Measurements from ENCODE around the gene WHRN.

The WHRN gene

DNA sequence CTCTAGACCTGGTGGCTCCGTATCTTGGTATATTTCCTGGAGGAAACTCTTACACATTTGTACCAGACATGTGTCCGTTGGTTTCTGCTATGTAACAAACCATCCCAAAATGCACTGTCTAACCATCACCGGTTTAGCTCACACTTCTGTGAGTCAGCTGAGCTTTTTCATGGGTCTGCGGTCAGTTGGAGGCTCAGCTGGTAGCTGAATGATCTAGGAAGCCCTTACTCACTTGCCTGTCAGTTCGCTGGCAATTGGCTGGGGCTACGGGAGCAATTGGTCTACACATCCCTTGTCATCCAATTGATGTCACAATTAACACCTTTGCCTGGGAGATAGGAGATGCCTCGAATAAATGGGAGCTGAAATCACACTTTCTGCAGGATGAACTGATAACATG, 11.6 kb upstream of the WHRN start:
- no peak overlapping the region for H3K27ac ChIP-seq
- no peak overlapping the region for H3K4me3 ChIP-seq

- no peak overlapping the region for H3K4me3 ChIP-seq
- H3K27ac ChIP-seq: no peak overlapping the region
Observed at GRCh38 chr9:114515528-114515927, 10.3 kb upstream of the WHRN start.

DNA sequence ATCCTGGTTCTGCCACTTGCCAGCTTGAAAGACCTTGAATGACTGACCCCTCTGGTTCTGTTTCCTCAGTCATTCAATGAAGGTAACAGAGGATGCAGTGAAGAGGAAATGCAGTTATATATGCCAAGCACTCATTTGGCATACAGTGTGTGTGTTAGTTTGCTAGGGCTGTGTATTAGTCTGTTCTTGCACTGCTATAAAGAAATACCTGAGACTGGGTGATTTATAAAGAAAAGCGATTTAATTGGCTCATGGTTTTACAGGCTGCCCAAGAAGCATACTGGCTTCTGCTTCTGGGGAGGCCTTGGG, 8.6 kb upstream of the WHRN start:
- no peak overlapping the region for H3K27ac ChIP-seq
- H3K4me3 ChIP-seq: no peak overlapping the region

- Histone ChIP-seq H3K4me3 (no peak overlapping the region), H3K27ac (no peak overlapping the region)
Observed at GRCh38 chr9:114513055-114513958, 8.0 kb upstream of the WHRN start.

DNA sequence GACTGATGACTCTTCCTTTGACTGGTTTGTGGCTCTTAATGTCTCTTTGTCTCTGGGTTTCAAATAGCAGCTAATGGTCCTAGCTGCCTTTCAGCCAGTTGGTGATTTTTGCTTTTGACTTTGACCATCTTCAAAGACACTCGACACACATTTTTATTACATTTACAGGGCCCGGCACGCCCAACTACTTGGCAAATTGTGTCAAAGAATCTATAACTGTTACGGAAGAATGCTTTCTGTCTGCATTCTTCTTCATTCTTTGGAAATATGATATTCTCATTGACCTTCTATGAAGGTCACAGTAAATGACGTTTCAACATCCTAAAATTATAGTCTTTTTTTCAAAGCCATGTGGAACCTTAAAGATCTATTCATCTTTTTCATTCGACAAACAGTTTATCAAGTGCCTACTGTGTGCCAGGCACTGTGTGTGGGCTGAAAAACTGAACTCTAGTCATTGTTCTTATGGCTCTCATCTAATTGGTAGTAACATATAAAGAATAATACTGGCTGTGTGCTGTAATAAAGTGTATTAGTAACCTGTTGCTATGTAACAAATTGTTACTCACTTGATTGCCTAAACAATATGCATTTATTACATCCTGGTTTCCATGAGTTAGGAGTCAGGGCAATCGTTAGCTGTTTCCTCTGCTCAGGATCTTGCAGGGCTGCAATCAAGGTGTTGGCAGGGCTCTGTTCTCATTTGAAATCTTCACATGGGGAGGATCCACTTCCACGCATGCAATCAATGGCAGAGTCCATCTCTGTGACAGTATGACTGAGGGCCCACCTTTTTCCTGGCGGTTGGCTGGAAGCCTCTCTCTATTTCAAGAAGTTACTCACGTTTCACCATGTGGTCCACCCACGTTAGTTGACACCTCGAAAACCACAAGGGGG, 7.0 kb upstream of the WHRN start:
- H3K27ac ChIP-seq: no peak overlapping the region
- no peak overlapping the region for H3K4me3 ChIP-seq

GRCh38 chr9:114507726-114508125, 2.5 kb upstream of the WHRN start:
- no peak overlapping the region for H3K4me3 ChIP-seq
- no peak overlapping the region for H3K27ac ChIP-seq

GRCh38 chr9:114506082-114506390, 763 bp upstream of the WHRN start:
- H3K4me3 ChIP-seq: peak overlapping the region in 6 of 7 experiments; percentile 43 to 74 (median 57)

DNA sequence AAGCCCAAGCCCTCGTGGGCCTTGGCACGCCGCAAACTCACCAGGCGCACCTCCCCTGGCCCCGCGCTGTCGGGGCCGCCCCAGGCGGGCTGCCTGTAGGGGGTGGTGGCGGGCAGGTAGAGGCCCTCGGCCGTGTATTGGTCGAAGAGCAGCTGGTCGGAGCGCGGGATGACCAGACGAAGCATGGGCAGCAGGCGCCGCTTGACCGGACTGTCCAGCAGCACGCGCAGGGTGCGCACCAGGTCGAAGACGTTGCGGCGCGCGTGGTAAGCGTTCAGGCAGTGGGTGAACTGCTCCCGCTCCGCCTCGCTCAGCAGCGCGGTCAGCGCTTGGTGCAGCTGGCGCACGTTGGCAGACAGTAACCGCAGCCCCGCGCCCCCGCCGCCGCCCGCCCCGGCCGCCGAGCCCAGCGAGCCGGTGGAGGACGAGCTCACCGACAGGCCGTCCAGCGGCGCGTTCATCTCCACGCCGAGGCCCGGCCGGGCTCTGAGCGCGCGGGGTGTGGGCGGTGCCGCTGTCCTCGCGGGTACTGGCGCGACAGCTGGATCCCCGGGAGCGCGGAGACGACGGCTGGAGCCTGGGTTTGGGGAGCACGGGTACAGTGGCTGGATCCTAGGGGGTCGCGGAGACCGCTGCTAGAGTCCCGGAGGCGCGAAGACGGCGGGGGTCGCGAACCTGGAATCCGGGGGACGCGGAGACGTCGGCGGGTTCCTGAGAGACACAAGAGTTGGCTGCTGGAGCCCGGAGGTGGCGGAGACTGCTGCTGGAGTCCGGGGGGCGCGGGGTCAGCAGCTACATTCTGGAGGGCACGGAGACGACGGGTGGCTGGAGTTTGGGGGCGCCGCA, 709 bp downstream of the WHRN start:
- Histone ChIP-seq H3K27ac (peak overlapping the region in 18 of 21 experiments; percentile 4 to 87 (median 54)), H3K4me3 (peak overlapping the region; percentile 43 to 74 (median 59))

More at GRCh38 chr9:114506082-114506390, 763 bp upstream of the WHRN start:
- H3K27ac ChIP-seq: peak overlapping the region in 8 of 21 experiments; percentile 16 to 87 (median 71)

DNA sequence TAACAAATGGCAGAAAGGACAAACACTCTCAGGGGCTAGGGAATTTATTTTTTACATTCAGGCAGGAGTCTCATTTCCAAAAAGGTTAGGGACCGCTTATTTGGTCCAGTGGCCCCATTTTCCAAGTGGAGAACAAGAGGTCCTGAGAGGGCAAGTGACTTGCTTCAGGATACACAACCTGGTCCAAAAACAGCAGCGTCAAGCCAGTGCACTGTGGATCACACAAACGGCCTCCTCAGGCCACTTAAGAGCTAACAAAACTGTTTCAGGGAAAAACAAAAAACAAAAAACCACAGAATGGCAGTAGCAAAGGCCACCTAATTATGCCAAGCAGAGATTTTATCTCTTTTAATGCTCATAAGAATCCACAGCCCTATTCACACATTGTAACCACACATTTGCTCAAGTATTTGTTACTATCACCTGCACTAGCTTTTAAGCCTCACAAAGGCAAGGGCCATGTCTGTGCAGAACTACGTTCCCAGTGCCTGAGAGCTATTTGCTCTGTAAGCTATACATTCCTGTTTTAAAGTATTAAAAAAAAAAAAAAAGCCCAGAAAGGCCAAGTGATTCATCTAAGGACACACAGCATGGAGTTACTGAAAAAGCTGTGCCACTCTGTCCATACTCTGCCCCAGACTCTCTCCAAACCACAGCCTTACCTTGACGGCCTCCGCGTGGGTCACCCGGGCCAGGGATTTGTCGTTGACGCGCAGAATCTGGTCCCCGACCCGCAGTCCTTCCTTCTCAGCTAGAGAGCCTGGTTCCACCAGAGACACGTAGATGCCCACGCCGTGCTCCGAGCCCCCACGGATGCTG, 1.5 kb downstream of the WHRN start:
- H3K27ac ChIP-seq: peak overlapping the region in 11 of 21 experiments; percentile 5 to 78 (median 51)

GRCh38 chr9:114503009-114503408, 2.3 kb downstream of the WHRN start:
- no peak overlapping the region for H3K4me3 ChIP-seq
- H3K27ac ChIP-seq: peak overlapping the region in 8 of 21 experiments; percentile 5 to 70 (median 28)

More for the DNA sequence above, 1.5 kb downstream of the WHRN start:
- peak overlapping the region; percentile 43 to 74 (median 59) for H3K4me3 ChIP-seq

GRCh38 chr9:114501796-114502682, 3.2 kb downstream of the WHRN start:
- peak overlapping the region in 10 of 21 experiments; percentile 15 to 70 (median 54) for H3K27ac ChIP-seq

DNA sequence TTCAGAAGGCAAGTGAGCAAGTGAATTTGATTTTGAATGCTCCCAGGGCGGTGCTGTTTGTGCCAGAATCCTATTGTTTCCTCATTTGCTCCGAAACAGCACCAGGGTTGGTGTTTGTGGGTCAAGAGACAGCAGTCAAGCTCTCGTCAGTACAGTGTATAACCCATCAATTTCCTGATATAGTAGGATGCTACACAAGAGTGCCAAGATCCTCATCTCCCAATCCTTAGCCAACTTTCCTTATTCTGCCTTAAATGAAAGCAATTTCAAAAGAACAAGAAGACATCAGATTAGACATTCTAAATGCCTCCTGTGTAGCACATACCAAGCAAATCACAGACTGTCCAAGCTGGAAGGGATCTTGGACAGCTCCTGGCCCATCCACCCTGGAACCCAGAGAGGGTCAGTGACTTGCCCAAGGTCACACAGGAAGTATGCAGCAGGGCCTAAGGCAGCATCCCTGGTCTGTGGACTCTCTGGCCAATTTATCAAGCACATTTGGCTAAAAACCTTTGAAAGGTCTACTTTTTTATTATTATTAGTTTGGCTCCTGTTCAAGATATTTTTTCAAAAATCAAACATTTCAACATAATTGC, 4.5 kb downstream of the WHRN start:
- no peak overlapping the region for H3K4me3 ChIP-seq
- H3K27ac ChIP-seq: no peak overlapping the region

More at GRCh38 chr9:114501796-114502682, 3.2 kb downstream of the WHRN start:
- H3K4me3 ChIP-seq: peak overlapping the region in 2 of 7 experiments; percentile 1 to 21

GRCh38 chr9:114499941-114500696, 5.2 kb downstream of the WHRN start:
- no peak overlapping the region for H3K27ac ChIP-seq
- H3K4me3 ChIP-seq: no peak overlapping the region

GRCh38 chr9:114499528-114499927, 5.7 kb downstream of the WHRN start:
- no peak overlapping the region for H3K27ac ChIP-seq
- no peak overlapping the region for H3K4me3 ChIP-seq

- Histone ChIP-seq H3K4me3 (no peak overlapping the region), H3K27ac (no peak overlapping the region)
Observed at GRCh38 chr9:114497727-114498382, 7.4 kb downstream of the WHRN start.

GRCh38 chr9:114497236-114497635, 8.0 kb downstream of the WHRN start:
- no peak overlapping the region for H3K27ac ChIP-seq

More at GRCh38 chr9:114497236-114497635, 8.0 kb downstream of the WHRN start:
- no peak overlapping the region for H3K4me3 ChIP-seq
